Measurements from ENCODE around the gene NCOA7.

GRCh38 chr6:125742464-125743120 is 48.2 kb upstream of the NCOA7 start:
- TF ChIP-seq CTCF (IDR thresholded peaks at IDR 0.05): no peak
- no peak for TF ChIP-seq EZH2 (IDR thresholded peaks at IDR 0.05)
